HG03469 (cell line): ENCODE results near the gene SNHG17.
"Not testable (repeated sequence)": the region's sequence is repeated elsewhere in the genome, so short reads cannot be mapped to it uniquely, and the experiment has no call there.

Experiments
- ATAC-seq: cut with Tn5 transposase; IDR thresholded peaks from one replicate; pipeline ENCODE4 v1.9.1; 2021; ENCODE audit warnings: mild to moderate bottlenecking, moderate library complexity, moderate number of reproducible peaks; ENCODE audit not compliant: unreplicated experiment

SNHG17 gene

GRCh38 chr20:38434770-38435554, at the start of gene SNHG17:
Gene SNHG17, minus strand, starts transcription at chr20:38435328.
- peak; percentile 62 for ATAC-seq

GRCh38 chr20:38479596-38479995, 44.5 kb upstream of the SNHG17 start:
- ATAC-seq: no peak

GRCh38 chr20:38477747-38478146, 42.6 kb upstream of the SNHG17 start:
- no peak for ATAC-seq

- ATAC-seq: no peak
Measured at GRCh38 chr20:38473367-38473795, 38.3 kb upstream of the SNHG17 start.

GRCh38 chr20:38472513-38473366, 37.6 kb upstream of the SNHG17 start, which contains the start of gene RALGAPB:
Gene RALGAPB, plus strand, starts transcription at chr20:38472843. Its CDS starts 15,590 bp downstream, at chr20:38488433.
- ATAC-seq: peak; percentile 80

GRCh38 chr20:38471987-38472512, 36.9 kb upstream of the SNHG17 start:
- ATAC-seq: no peak

GRCh38 chr20:38471245-38471644, 36.1 kb upstream of the SNHG17 start:
- ATAC-seq: no peak

GRCh38 chr20:38466983-38467382, 31.9 kb upstream of the SNHG17 start:
- ATAC-seq: no peak

GRCh38 chr20:38466171-38466570, 31.0 kb upstream of the SNHG17 start:
- no peak for ATAC-seq

GRCh38 chr20:38461569-38461968, 26.4 kb upstream of the SNHG17 start:
- ATAC-seq: not testable (repeated sequence)

GRCh38 chr20:38461167-38461566, 26.0 kb upstream of the SNHG17 start:
- ATAC-seq: not testable (repeated sequence)

GRCh38 chr20:38460631-38461030, 25.5 kb upstream of the SNHG17 start:
- ATAC-seq: not testable (repeated sequence)

GRCh38 chr20:38460040-38460623, 25.0 kb upstream of the SNHG17 start:
- ATAC-seq: no peak

- no peak for ATAC-seq
Measured at GRCh38 chr20:38458314-38458713, 23.2 kb upstream of the SNHG17 start.

GRCh38 chr20:38454556-38455473, 19.7 kb upstream of the SNHG17 start:
- no peak for ATAC-seq

GRCh38 chr20:38453941-38454340, 18.8 kb upstream of the SNHG17 start:
- peak; percentile 59 for ATAC-seq

GRCh38 chr20:38452880-38453624, 17.9 kb upstream of the SNHG17 start:
- ATAC-seq: no peak

GRCh38 chr20:38450412-38450975, 15.4 kb upstream of the SNHG17 start:
- ATAC-seq: no peak

- no peak for ATAC-seq
Measured at GRCh38 chr20:38449046-38449445, 13.9 kb upstream of the SNHG17 start.
